IMR-90 (cell line): ENCODE results near the gene CRLF1. TPM values are rescaled to one million over a fixed set of nuclear protein-coding genes. Genes with fewer than 3 reads are reported as not detected.
"Not testable (repeated sequence)": the region's sequence is repeated elsewhere in the genome, so short reads cannot be mapped to it uniquely, and the experiment has no call there.

Source experiments
- ATAC-seq: fragments of 200-7000 bp; cut with Tn5 transposase; 2 replicates; pipeline ENCODE4 v1.9.1; 2020; ENCODE audit warnings: low read depth, mild to moderate bottlenecking, moderate library complexity
- BruUV-seq: library from RNA; stranded (reverse); fragments of 400-500 nt; replicated peaks from 2 replicates; lab custom pipeline; 2021; lab: Mats Ljungman, UMichigan
- CTCF ChIA-PET: fragments of 300-600 bp; formaldehyde crosslinking; extraction: SDS; loops from one replicate; lab custom pipeline; 2021; ENCODE audit warnings: antibody characterized with exemption; lab: Yijun Ruan, JAX
- POLR2A ChIA-PET: fragments of 300-600 bp; sonication (Branson Sonifier 250); formaldehyde crosslinking; loops from one replicate; lab custom pipeline; 2022; ENCODE audit warnings: antibody characterized with exemption; ENCODE audit not compliant: unreplicated experiment; lab: Charles Lee
- DNase-seq: peaks from one replicate; pipeline ENCODE4 v3.0.0; 2013
- H2AFZ ChIP-seq: replicated peaks from 2 replicates; pipeline ENCODE3; 2013; ENCODE audit warnings: low read length, mild to moderate bottlenecking; ENCODE audit not compliant: poor library complexity
- H2AK5ac ChIP-seq: 2 replicates; pipeline ENCODE4 v1.6.1; 2013; ENCODE audit warnings: low read depth, low read length, inconsistent platforms
- H2AK9ac ChIP-seq: replicated peaks from 2 replicates; pipeline ENCODE3; 2013; ENCODE audit warnings: mild to moderate bottlenecking, low read depth, low read length, moderate library complexity; ENCODE audit not compliant: poor library complexity
- H2BK120ac ChIP-seq: 2 replicates; pipeline ENCODE4 v1.6.1; 2013; ENCODE audit warnings: low read depth, low read length, inconsistent platforms
- H2BK15ac ChIP-seq: 3 replicates; pipeline ENCODE4 v1.6.1; 2013; ENCODE audit warnings: low read depth, low read length, inconsistent platforms
- H2BK20ac ChIP-seq: 2 replicates; pipeline ENCODE4 v1.6.1; 2013; ENCODE audit warnings: low read depth, mild to moderate bottlenecking, inconsistent platforms, low read length, moderate library complexity
- H2BK5ac ChIP-seq: 2 replicates; pipeline ENCODE4 v1.6.1; 2013; ENCODE audit warnings: mild to moderate bottlenecking, low read depth, low read length, inconsistent platforms; ENCODE audit not compliant: poor library complexity, severe bottlenecking
- H3K14ac ChIP-seq: replicated peaks from 2 replicates; pipeline ENCODE4 v1.6.1; 2013; ENCODE audit warnings: low read depth, low read length, inconsistent platforms
- H3K18ac ChIP-seq: 2 replicates; pipeline ENCODE4 v1.6.1; 2013; ENCODE audit warnings: low read depth, low read length, control low read depth
- H3K23ac ChIP-seq: 2 replicates; pipeline ENCODE4 v1.6.1; 2013; ENCODE audit warnings: low read depth, low read length, inconsistent platforms
- H3K27ac ChIP-seq: 2 replicates; pipeline ENCODE4 v1.5.1; 2013; ENCODE audit warnings: mild to moderate bottlenecking, control low read depth, low read length; ENCODE audit not compliant: insufficient read depth
- H3K27me3 ChIP-seq: 2 replicates; pipeline ENCODE4 v1.6.1; 2013; ENCODE audit warnings: low read length; ENCODE audit not compliant: control insufficient read depth, insufficient read depth
- H3K36me3 ChIP-seq: 2 replicates; pipeline ENCODE4 v1.6.1; 2013; ENCODE audit warnings: low read length, mixed read lengths; ENCODE audit not compliant: control insufficient read depth, insufficient read depth
- H3K4ac ChIP-seq: 2 replicates; pipeline ENCODE4 v1.6.1; 2013; ENCODE audit warnings: low read depth, low read length, inconsistent platforms
- H3K4me1 ChIP-seq: 2 replicates; pipeline ENCODE4 v1.6.1; 2013; ENCODE audit warnings: low read length, mixed read lengths; ENCODE audit not compliant: control insufficient read depth, insufficient read depth
- H3K4me2 ChIP-seq: 2 replicates; pipeline ENCODE4 v1.6.1; 2013; ENCODE audit warnings: low read depth, mild to moderate bottlenecking, control low read depth, low read length, moderate library complexity
- H3K4me3 ChIP-seq: 2 replicates; pipeline ENCODE4 v1.5.1; 2013; ENCODE audit warnings: low read depth, mild to moderate bottlenecking, control low read depth, low read length, moderate library complexity; ENCODE audit not compliant: insufficient read depth
- H3K56ac ChIP-seq: 2 replicates; pipeline ENCODE4 v1.6.1; 2013; ENCODE audit warnings: low read length, inconsistent platforms; ENCODE audit not compliant: insufficient read depth; ENCODE audit errors: extremely low read depth
- H3K79me1 ChIP-seq, 2 experiments: 2 replicates each; pipeline ENCODE4 v1.6.1; 2013; ENCODE audit warnings: low read length in 2 of 2, inconsistent platforms in 1 of 2, low read depth in 1 of 2
- H3K9ac ChIP-seq: 2 replicates; pipeline ENCODE4 v1.6.1; 2013; ENCODE audit warnings: low read depth, low read length, control low read depth
- H3K9me1 ChIP-seq: 2 replicates; pipeline ENCODE4 v1.6.1; 2013; ENCODE audit warnings: low read length, inconsistent platforms; ENCODE audit not compliant: insufficient read depth
- H3K9me3 ChIP-seq: 2 replicates; pipeline ENCODE4 v1.6.1; 2013; ENCODE audit warnings: low read length; ENCODE audit not compliant: control insufficient read depth, insufficient read depth
- H4K20me1 ChIP-seq: 2 replicates; pipeline ENCODE4 v1.6.1; 2013; ENCODE audit warnings: low read length, inconsistent platforms; ENCODE audit not compliant: insufficient read depth
- H4K5ac ChIP-seq: 2 replicates; pipeline ENCODE4 v1.6.1; 2013; ENCODE audit warnings: mild to moderate bottlenecking, low read depth, low read length, control low read depth
- H4K8ac ChIP-seq, 2 experiments: 2 replicates each; pipeline ENCODE4 v1.6.1; 2013; ENCODE audit warnings: low read depth in 2 of 2, low read length in 2 of 2, control low read depth in 1 of 2, inconsistent platforms in 1 of 2
- H4K91ac ChIP-seq: 2 replicates; pipeline ENCODE4 v1.6.1; 2013; ENCODE audit warnings: low read depth, low read length, inconsistent platforms; ENCODE audit not compliant: insufficient read depth
- WGBS, 2 experiments: methylation state at CpG; one replicate each; pipeline versions ENCODE4 v1.1.5 to v1.1.7; 2013; ENCODE audit warnings: missing lambda C conversion rate in 2 of 2; ENCODE audit not compliant: insufficient read length in 1 of 2; ENCODE audit errors: extremely low coverage in 2 of 2; 5-methylcytosine and 5-hydroxymethylcytosine counted together
- dilution Hi-C: fragments of 300-500 bp; cut with HindIII; formaldehyde crosslinking; loops from one replicate; pipeline ENCODE4 v1.14.3; 2018; ENCODE audit warnings: low sequenced_read_pairs; ENCODE audit not compliant: unreplicated experiment
- in situ Hi-C: fragments of 300-500 bp; cut with MboI; formaldehyde crosslinking; loops from 3 replicates; pipeline ENCODE4 v1.14.3; 2019; ENCODE audit warnings: low sequenced_read_pairs, inconsistent platforms, mixed read lengths
- intact Hi-C: fragments of 100-400 bp; cut with micrococcal nuclease; formaldehyde crosslinking; loops from 2 replicates; pipeline ENCODE4 v1.10.0; 2022
- polyA plus RNA-seq, 3 experiments: library from polyadenylated mRNA; depleted of rRNA; stranded (reverse); fragments of >200 nt; gene quantifications; 2 replicates each; pipeline ENCODE4 v1.2.3, GENCODE V29; 2012; ENCODE audit warnings: low replicate concordance in 1 of 3
- total RNA-seq: library from RNA; depleted of rRNA; stranded (reverse); fragments of >200 nt; gene quantifications from 2 replicates; pipeline ENCODE4 v1.2.3, GENCODE V29; 2012

CRLF1 gene
- total and polyA plus RNA-seq, 2 of the 4 experiments (the other 2 are of a cell fraction) = 0.18 to 3.1 TPM

- H3K9me3 ChIP-seq, H2AK5ac ChIP-seq, H2BK20ac ChIP-seq, H2BK120ac ChIP-seq, H3K4ac ChIP-seq, dilution Hi-C loops, H3K36me3 ChIP-seq, H3K4me2 ChIP-seq, H4K91ac ChIP-seq, H3K79me1 ChIP-seq, H4K20me1 ChIP-seq, H4K5ac ChIP-seq, H3K4me1 ChIP-seq, H3K27ac ChIP-seq, POLR2A ChIA-PET, H3K9ac ChIP-seq, H2AFZ ChIP-seq, H2BK5ac ChIP-seq, in situ Hi-C loops, H3K56ac ChIP-seq, BruUV-seq, H2AK9ac ChIP-seq, ATAC-seq, H2BK15ac ChIP-seq, H3K18ac ChIP-seq, DNase-seq, H3K4me3 ChIP-seq, intact Hi-C loops, H3K9me1 ChIP-seq, H3K14ac ChIP-seq, H4K8ac ChIP-seq, H3K23ac ChIP-seq: not testable (repeated sequence)
- CTCF ChIA-PET = interaction anchor here (0.7 kb wide), 1 partner anchor 127 kb away, joined by 3 read pairs; no protein-coding TSS in a partner anchor
- WGBS, 2 experiments = no CpG with 5 or more reads among the region's 15 CpGs
- peaks cover 29% of the 10 kb centered on the region for H3K27me3 ChIP-seq
Measured at GRCh38 chr19:18600692-18601397, 5.8 kb downstream of the CRLF1 start.
